Liver (tissue), 9 donors: ENCODE results near the gene ITM2C. TPM values are rescaled to one million over a fixed set of nuclear protein-coding genes. Genes with fewer than 3 reads are reported as not detected.

Experiments
- DNase-seq: peaks from one replicate; pipeline ENCODE4 v3.0.0-alpha.2; 2017; ENCODE audit warnings: low spot score
- H3K27ac ChIP-seq, 2 donors: one replicate each; pipeline ENCODE4 v1.7.0; 2013; ENCODE audit warnings: inconsistent platforms in 2 of 2, low read length in 2 of 2, control low read depth in 1 of 2, low read depth in 1 of 2, mild to moderate bottlenecking in 1 of 2
- H3K27me3 ChIP-seq, 4 donors: one replicate each; pipeline versions ENCODE4 v1.6.1 to v1.7.0; 2013; ENCODE audit warnings: low read length in 3 of 4, inconsistent platforms in 1 of 4, mild to moderate bottlenecking in 1 of 4, moderate library complexity in 1 of 4; ENCODE audit not compliant: control insufficient read depth in 4 of 4, insufficient read depth in 4 of 4
- H3K36me3 ChIP-seq, 4 donors: one replicate each; pipeline versions ENCODE4 v1.6.1 to v1.7.0; 2013; ENCODE audit warnings: low read length in 3 of 4, mild to moderate bottlenecking in 3 of 4, low read depth in 1 of 4, moderate library complexity in 1 of 4; ENCODE audit not compliant: control insufficient read depth in 4 of 4, insufficient read depth in 3 of 4
- H3K4me1 ChIP-seq, 4 donors: one replicate each; pipeline versions ENCODE4 v1.6.1 to v1.7.0; 2013; ENCODE audit warnings: low read length in 3 of 4, mild to moderate bottlenecking in 3 of 4, moderate library complexity in 1 of 4; ENCODE audit not compliant: control insufficient read depth in 4 of 4, insufficient read depth in 4 of 4
- H3K4me3 ChIP-seq, 3 donors: one replicate each; pipeline versions ENCODE4 v1.6.1 to v1.7.0; 2013; ENCODE audit warnings: low read length in 3 of 3, control low read depth in 1 of 3, low read depth in 1 of 3, mild to moderate bottlenecking in 1 of 3
- H3K9ac ChIP-seq, 2 donors: one replicate each; pipeline ENCODE4 v1.7.0; 2013; ENCODE audit warnings: low read length in 2 of 2, mild to moderate bottlenecking in 2 of 2, moderate library complexity in 2 of 2, control low read depth in 1 of 2, low read depth in 1 of 2
- H3K9me3 ChIP-seq, 4 donors: one replicate each; pipeline versions ENCODE4 v1.6.1 to v1.7.0; 2013; ENCODE audit warnings: low read length in 3 of 4; ENCODE audit not compliant: control insufficient read depth in 4 of 4
- FOXA1 ChIP-seq: IDR thresholded peaks from 2 replicates; pipeline ENCODE4 v1.6.1; 2016; ENCODE audit warnings: antibody characterized with exemption
- FOXA2 ChIP-seq: IDR thresholded peaks from 2 replicates; pipeline ENCODE4 v1.6.1; 2016; ENCODE audit warnings: antibody characterized with exemption
- GABPA ChIP-seq, 2 donors: IDR thresholded peaks in 1 of 2; conservative IDR thresholded peaks in 1 of 2; 2 replicates each; pipeline ENCODE4 v1.6.1; 2016; ENCODE audit warnings: antibody characterized with exemption in 2 of 2, mild to moderate bottlenecking in 1 of 2, moderate library complexity in 1 of 2
- HNF4A ChIP-seq, 2 donors: conservative IDR thresholded peaks; 2 replicates each; pipeline ENCODE4 v1.6.1; 2016; ENCODE audit warnings: antibody characterized with exemption in 2 of 2, mild to moderate bottlenecking in 2 of 2
- HNF4G ChIP-seq: IDR thresholded peaks from 2 replicates; pipeline ENCODE4 v1.6.1; 2016; ENCODE audit warnings: antibody characterized with exemption
- JUND ChIP-seq, 2 donors: IDR thresholded peaks; 2 replicates each; pipeline ENCODE4 v1.6.1; 2016; ENCODE audit warnings: antibody characterized with exemption in 2 of 2
- NR2F2 ChIP-seq: IDR thresholded peaks from 2 replicates; pipeline ENCODE4 v1.6.1; 2016; ENCODE audit warnings: antibody characterized with exemption
- RAD21 ChIP-seq, 2 donors: IDR thresholded peaks; 2 replicates each; pipeline ENCODE4 v1.6.1; 2016; ENCODE audit warnings: antibody characterized with exemption in 2 of 2, mild to moderate bottlenecking in 2 of 2
- SP1 ChIP-seq: IDR thresholded peaks from 2 replicates; pipeline ENCODE4 v1.6.1; 2018; ENCODE audit warnings: antibody characterized with exemption, mild to moderate bottlenecking
- WGBS: extraction: QIAGEN DNeasy Blood & Tissue Kit; methylation state at CpG from one replicate; pipeline ENCODE4 v1.1.7; 2013; 5-methylcytosine and 5-hydroxymethylcytosine counted together
- polyA plus RNA-seq, 2 donors: library from polyadenylated mRNA; stranded (reverse) in 1 of 2; unstranded in 1 of 2; fragments of 200-250 nt in 1 of 2; fragments of >200 nt in 1 of 2; fragmentation: Nextera tagmentation in 1 of 2; extraction: Ambion mirVana in 1 of 2; gene quantifications; one replicate each; pipeline versions ENCODE4 v1.2.1 to v1.2.3, GENCODE V29; 2013 to 2015
- total RNA-seq, 2 donors: library from RNA; depleted of rRNA; stranded (reverse); fragments of >200 nt; gene quantifications; one replicate each; pipeline ENCODE4 v1.2.3, GENCODE V29; 2014
- TF ChIP-seq, protein P1 (sequence below): IDR thresholded peaks from 2 replicates; pipeline ENCODE4 v1.6.1; 2016; ENCODE audit warnings: antibody characterized with exemption
- TF ChIP-seq, protein P2 (sequence below): IDR thresholded peaks from 2 replicates; pipeline ENCODE4 v1.6.1; 2016; ENCODE audit warnings: antibody characterized with exemption, mild to moderate bottlenecking
- TF ChIP-seq, protein P3 (sequence below): IDR thresholded peaks from 2 replicates; pipeline ENCODE4 v1.6.1; 2016; ENCODE audit warnings: antibody characterized with exemption
- TF ChIP-seq, protein P4 (sequence below): IDR thresholded peaks from 2 replicates; pipeline ENCODE4 v1.6.1; 2016; ENCODE audit warnings: antibody characterized with exemption
- donor health status: healthy.
- donor health status: healthy.
- donor health status: healthy.
- donor health status: healthy.
- donor health status: healthy.

Gene ITM2C
- total and polyA plus RNA-seq, 4 donors, result 13.6 to 45.2 (median 27.6) TPM

DNA sequence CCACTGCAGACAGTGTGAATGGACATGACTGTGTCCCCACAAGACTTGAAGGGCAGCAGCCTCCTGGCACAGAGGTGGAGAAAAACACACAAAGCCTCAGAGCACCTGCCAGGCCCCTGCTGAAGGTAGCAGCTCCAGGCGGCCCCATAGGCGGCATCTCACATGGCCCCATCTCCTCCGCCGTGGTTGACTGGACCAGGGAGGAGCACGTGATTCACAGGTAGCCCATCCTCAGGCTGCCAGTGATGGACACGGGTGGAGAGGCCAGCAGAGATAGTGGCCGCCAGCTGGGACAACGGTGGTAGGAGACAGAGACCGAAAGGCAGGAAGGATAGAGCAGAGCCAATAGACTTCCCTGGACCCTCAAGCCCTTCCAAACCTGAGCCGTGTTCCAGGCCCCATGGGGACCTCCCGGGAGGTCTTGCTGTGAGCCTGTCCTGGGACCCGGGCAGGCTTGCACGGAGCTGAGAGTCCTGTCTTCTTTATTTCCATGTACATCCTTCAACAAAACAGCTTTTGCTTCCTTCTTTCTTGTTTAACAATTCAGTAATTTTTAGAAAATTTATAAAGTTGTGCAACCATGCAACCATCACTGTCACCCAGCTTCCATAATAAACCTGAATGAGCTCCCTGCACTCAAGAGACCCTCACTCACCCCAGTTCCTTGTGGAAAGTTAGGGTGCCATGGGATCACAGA, 33.4 kb downstream of the ITM2C start:
- H3K27ac ChIP-seq, result no peak overlapping the region
- 86% methylated on average over 13 of the region's 13 CpGs for WGBS
- peak; percentile 30 for DNase-seq
- no peak overlapping the region for H3K4me3 ChIP-seq
- no peaks in the 10 kb centered on the region for H3K36me3 ChIP-seq
- no peaks in the 10 kb centered on the region for H3K4me1 ChIP-seq
- H3K9ac ChIP-seq, result no peak overlapping the region
- TF ChIP-seq, protein P1, sequence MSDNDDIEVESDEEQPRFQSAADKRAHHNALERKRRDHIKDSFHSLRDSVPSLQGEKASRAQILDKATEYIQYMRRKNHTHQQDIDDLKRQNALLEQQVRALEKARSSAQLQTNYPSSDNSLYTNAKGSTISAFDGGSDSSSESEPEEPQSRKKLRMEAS, result no peak
- TF ChIP-seq, protein P2, sequence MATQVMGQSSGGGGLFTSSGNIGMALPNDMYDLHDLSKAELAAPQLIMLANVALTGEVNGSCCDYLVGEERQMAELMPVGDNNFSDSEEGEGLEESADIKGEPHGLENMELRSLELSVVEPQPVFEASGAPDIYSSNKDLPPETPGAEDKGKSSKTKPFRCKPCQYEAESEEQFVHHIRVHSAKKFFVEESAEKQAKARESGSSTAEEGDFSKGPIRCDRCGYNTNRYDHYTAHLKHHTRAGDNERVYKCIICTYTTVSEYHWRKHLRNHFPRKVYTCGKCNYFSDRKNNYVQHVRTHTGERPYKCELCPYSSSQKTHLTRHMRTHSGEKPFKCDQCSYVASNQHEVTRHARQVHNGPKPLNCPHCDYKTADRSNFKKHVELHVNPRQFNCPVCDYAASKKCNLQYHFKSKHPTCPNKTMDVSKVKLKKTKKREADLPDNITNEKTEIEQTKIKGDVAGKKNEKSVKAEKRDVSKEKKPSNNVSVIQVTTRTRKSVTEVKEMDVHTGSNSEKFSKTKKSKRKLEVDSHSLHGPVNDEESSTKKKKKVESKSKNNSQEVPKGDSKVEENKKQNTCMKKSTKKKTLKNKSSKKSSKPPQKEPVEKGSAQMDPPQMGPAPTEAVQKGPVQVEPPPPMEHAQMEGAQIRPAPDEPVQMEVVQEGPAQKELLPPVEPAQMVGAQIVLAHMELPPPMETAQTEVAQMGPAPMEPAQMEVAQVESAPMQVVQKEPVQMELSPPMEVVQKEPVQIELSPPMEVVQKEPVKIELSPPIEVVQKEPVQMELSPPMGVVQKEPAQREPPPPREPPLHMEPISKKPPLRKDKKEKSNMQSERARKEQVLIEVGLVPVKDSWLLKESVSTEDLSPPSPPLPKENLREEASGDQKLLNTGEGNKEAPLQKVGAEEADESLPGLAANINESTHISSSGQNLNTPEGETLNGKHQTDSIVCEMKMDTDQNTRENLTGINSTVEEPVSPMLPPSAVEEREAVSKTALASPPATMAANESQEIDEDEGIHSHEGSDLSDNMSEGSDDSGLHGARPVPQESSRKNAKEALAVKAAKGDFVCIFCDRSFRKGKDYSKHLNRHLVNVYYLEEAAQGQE, result no peak
- TF ChIP-seq HNF4A (conservative IDR thresholded peaks at IDR 0.05) (no peak), SP1 (no peak), RAD21 (IDR thresholded peaks at IDR 0.05) (no peak)
- H3K9me3 ChIP-seq, result no peaks in the 10 kb centered on the region
- H3K27me3 ChIP-seq, result peaks cover 0 to 3% (median 0%) of the 10 kb centered on the region in 4 donors

DNA sequence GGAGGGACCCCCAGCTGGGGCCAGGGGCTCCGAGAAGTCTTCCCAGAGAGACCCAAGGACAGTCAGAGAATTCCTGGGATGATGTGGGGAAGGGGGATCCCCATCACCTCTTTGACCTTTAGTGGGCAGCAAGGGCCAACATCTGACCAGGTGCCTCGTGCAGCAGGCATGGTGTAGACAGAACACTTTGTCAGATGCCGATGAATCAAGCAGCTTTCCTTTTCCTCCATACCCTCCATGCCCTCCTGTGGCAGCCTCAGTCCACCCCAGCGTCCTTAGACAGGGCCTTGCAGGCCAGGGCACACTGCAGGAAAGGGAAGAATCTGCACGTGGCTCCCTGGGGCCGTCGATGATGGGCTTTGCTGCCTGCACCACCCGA, 34.0 kb downstream of the ITM2C start:
- peaks cover 0 to 3% (median 0%) of the 10 kb centered on the region in 4 donors for H3K27me3 ChIP-seq
- DNase-seq, result peak; percentile 10
- H3K36me3 ChIP-seq, result no peaks in the 10 kb centered on the region
- no peak overlapping the region for H3K4me3 ChIP-seq
- H3K9me3 ChIP-seq, result no peaks in the 10 kb centered on the region
- no peaks in the 10 kb centered on the region for H3K4me1 ChIP-seq
- no peak overlapping the region for H3K9ac ChIP-seq
- TF ChIP-seq, protein P2, result no peak
- no peak for TF ChIP-seq JUND (IDR thresholded peaks at IDR 0.05)
- TF ChIP-seq, protein P3, sequence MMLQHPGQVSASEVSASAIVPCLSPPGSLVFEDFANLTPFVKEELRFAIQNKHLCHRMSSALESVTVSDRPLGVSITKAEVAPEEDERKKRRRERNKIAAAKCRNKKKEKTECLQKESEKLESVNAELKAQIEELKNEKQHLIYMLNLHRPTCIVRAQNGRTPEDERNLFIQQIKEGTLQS, result no peak
- TF ChIP-seq GABPA (IDR thresholded peaks at IDR 0.05 in 1 of 2, conservative IDR thresholded peaks at IDR 0.05 in 1 of 2), result no peak
- no peak for TF ChIP-seq HNF4G
- no peak for TF ChIP-seq NR2F2
- TF ChIP-seq, protein P1, result no peak
- TF ChIP-seq, protein P4, sequence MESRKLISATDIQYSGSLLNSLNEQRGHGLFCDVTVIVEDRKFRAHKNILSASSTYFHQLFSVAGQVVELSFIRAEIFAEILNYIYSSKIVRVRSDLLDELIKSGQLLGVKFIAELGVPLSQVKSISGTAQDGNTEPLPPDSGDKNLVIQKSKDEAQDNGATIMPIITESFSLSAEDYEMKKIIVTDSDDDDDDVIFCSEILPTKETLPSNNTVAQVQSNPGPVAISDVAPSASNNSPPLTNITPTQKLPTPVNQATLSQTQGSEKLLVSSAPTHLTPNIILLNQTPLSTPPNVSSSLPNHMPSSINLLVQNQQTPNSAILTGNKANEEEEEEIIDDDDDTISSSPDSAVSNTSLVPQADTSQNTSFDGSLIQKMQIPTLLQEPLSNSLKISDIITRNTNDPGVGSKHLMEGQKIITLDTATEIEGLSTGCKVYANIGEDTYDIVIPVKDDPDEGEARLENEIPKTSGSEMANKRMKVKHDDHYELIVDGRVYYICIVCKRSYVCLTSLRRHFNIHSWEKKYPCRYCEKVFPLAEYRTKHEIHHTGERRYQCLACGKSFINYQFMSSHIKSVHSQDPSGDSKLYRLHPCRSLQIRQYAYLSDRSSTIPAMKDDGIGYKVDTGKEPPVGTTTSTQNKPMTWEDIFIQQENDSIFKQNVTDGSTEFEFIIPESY, result no peak
- no peak for TF ChIP-seq FOXA1
- no peak for TF ChIP-seq FOXA2
- TF ChIP-seq HNF4A (conservative IDR thresholded peaks at IDR 0.05), result no peak
- H3K27ac ChIP-seq, result no peak overlapping the region
- WGBS, result 62% methylated on average over 8 of the region's 8 CpGs
